Adrenal gland (tissue), 12 donors: ENCODE measurements around the gene LPIN1. TPM values are rescaled to one million over a fixed set of nuclear protein-coding genes. Genes with fewer than 3 reads are reported as not detected.

Source experiments
- DNase-seq, 7 donors: peaks; one replicate each; pipeline ENCODE4 v3.0.0-alpha.2; 2019 to 2020
- H3K27ac ChIP-seq, 5 donors: fragments of 200-600 bp; sonication (generic) in 4 of 5; 1 replicate in 3 of 5; 2 replicates in 2 of 5; pipeline versions ENCODE4 v1.5.1 to v1.8.0; 2016 to 2020; ENCODE audit warnings: mild to moderate bottlenecking in 1 of 5
- H3K27me3 ChIP-seq: fragments of 200-600 bp; 2 replicates; pipeline ENCODE4 v1.8.0; 2021
- H3K36me3 ChIP-seq, 2 donors: fragments of 200-600 bp; replicated peaks in 1 of 2; 1 replicate in 1 of 2; 2 replicates in 1 of 2; pipeline versions ENCODE4 v1.5.1 to v1.8.0; 2018 to 2022
- H3K4me1 ChIP-seq, 2 donors: fragments of 200-600 bp; replicated peaks in 1 of 2; 1 replicate in 1 of 2; 2 replicates in 1 of 2; pipeline versions ENCODE4 v1.5.1 to v1.8.0; 2018 to 2021
- H3K4me3 ChIP-seq, 4 donors: fragments of 200-600 bp; sonication (generic) in 3 of 4; one replicate each; pipeline ENCODE4 v1.5.1; 2016 to 2018
- H3K9me3 ChIP-seq, 3 donors: fragments of 200-600 bp; sonication (generic) in 1 of 3; replicated peaks in 1 of 3; 1 replicate in 2 of 3; 2 replicates in 1 of 3; pipeline versions ENCODE4 v1.5.1 to v1.8.0; 2016 to 2021
- POLR2A ChIP-seq, 2 donors: fragments of 450-650 bp; IDR thresholded peaks; one replicate each; pipeline ENCODE4 v1.6.1; 2017; ENCODE audit warnings: antibody characterized with exemption in 2 of 2, mild to moderate bottlenecking in 2 of 2, moderate library complexity in 1 of 2
- WGBS, 4 donors: extraction: QIAGEN DNeasy Blood & Tissue Kit in 2 of 4; methylation state at CpG; one replicate each; pipeline versions ENCODE4 v1.1.5 to v1.1.7; 2013 to 2017; 5-methylcytosine and 5-hydroxymethylcytosine counted together
- intact Hi-C, 2 donors: fragments of 100-400 bp; cut with DNase I; formaldehyde crosslinking; loops; one replicate each; pipeline versions ENCODE4 v1.14.1 to v1.15.0; 2022 to 2023
- polyA plus RNA-seq, 3 donors: library from polyadenylated mRNA; stranded (reverse); fragments of 200-250 nt in 2 of 3; fragments of 350-450 nt in 1 of 3; fragmentation: Illumina TruSeq in 1 of 3; extraction: RNeasy Lipid Tissue Mini Kit (QIAGEN cat#74804) in 1 of 3; gene quantifications; one replicate each; pipeline ENCODE4 v1.2.3, GENCODE V29; 2013 to 2014
- total RNA-seq, 9 donors: library from RNA; depleted of rRNA in 4 of 9; stranded (reverse); fragments of >200 nt in 4 of 9; fragments of 120-200 nt in 1 of 9; fragmentation: NEBNext Ultra II Directional in 1 of 9; extraction: Animal tissue kit (Norgen Biotek cat#: 25700) in 1 of 9; gene quantifications; one replicate each; pipeline versions ENCODE4 v1.1.0 to v1.2.4, GENCODE V29; 2013 to 2023
- TF ChIP-seq, protein P1 (sequence below), 6 experiments: fragments of 450-650 bp in 4 of 6; fragments of 200-600 bp in 2 of 6; sonication (generic) in 1 of 6; IDR thresholded peaks; 1 replicate in 5 of 6; 2 replicates in 1 of 6; pipeline versions ENCODE4 v1.5.1 to v1.8.0; 2016 to 2021; ENCODE audit warnings: antibody characterized with exemption in 6 of 6, mild to moderate bottlenecking in 2 of 6, moderate library complexity in 1 of 6
- donor health status: healthy with polysubstance abuse.
- donor health status: Bipolar disorder and iron deficiency.
- donor health status: DM: yes; HTN: yes; CAD: no.
- donor health status: DM: no; HTN: no; CAD: no.
- donor health status: DM: no; HTN: no; CAD: no.
- donor health status: DM: yes; HTN: yes; CAD: no.

Gene LPIN1
- total and polyA plus RNA-seq, 12 donors, result 17.0 to 58.5 (median 36.8) TPM

DNA sequence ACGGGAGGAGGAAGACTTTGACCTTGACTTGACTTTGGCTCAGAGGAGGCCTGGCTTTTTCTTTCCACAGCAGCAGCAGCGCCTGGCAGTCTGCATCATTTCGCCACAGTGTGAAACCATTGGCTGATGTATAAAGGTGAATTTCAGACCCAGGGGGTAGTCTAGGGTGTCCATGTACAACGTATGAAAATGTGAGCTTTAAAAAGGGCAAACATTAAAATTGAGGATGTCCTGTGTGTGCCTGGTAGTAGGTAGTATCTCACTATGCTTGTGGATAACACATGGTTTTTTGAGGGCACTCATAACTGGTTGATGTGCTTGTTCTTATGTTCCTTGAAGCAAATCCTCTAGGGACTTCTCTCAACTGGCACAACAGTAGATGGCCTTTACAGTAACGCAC lies 86.1 kb downstream of the LPIN1 start:
- intact Hi-C loops, result loop anchor here in 1 of 2 donors (5.0 kb wide), 1 partner anchor 1100 kb away; no protein-coding TSS in a partner anchor
- no peaks in the 10 kb centered on the region for H3K9me3 ChIP-seq
- no peak for DNase-seq
- 65 to 79% (median 77%) methylated on average over 5 of the region's 5 CpGs for WGBS, 4 donors
- no peak for TF ChIP-seq POLR2A (IDR thresholded peaks at IDR 0.05)
- TF ChIP-seq, protein P1, sequence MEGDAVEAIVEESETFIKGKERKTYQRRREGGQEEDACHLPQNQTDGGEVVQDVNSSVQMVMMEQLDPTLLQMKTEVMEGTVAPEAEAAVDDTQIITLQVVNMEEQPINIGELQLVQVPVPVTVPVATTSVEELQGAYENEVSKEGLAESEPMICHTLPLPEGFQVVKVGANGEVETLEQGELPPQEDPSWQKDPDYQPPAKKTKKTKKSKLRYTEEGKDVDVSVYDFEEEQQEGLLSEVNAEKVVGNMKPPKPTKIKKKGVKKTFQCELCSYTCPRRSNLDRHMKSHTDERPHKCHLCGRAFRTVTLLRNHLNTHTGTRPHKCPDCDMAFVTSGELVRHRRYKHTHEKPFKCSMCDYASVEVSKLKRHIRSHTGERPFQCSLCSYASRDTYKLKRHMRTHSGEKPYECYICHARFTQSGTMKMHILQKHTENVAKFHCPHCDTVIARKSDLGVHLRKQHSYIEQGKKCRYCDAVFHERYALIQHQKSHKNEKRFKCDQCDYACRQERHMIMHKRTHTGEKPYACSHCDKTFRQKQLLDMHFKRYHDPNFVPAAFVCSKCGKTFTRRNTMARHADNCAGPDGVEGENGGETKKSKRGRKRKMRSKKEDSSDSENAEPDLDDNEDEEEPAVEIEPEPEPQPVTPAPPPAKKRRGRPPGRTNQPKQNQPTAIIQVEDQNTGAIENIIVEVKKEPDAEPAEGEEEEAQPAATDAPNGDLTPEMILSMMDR (IDR thresholded peaks at IDR 0.05), result no peak
- H3K4me3 ChIP-seq, result no peak overlapping the region
- no peak overlapping the region for H3K27ac ChIP-seq
- H3K4me1 ChIP-seq, result peaks cover 21 to 29% of the 10 kb centered on the region in 2 donors
- H3K27me3 ChIP-seq, result no peaks in the 10 kb centered on the region
- H3K36me3 ChIP-seq, result no peaks in the 10 kb centered on the region

DNA sequence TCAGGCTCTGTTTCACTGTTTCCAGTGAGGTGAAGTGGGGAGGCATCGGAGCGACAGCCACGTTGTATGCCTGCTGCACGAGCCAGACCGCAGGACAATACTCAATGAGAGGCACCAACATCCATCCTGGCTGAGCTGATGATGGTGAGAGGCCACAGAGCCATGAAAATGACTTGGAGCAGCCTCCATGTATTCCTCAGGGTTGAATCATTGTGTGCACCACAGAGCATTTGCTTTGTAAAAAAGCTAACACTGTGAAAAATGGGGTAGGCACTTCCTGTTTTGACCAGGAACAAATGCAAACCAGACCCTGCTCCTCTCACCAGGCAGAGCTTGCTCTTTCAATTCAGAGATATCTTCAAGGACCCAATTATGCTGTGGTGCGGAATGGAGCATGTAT lies 87.2 kb downstream of the LPIN1 start:
- Histone ChIP-seq H3K27me3 (no peaks in the 10 kb centered on the region), H3K4me3 (no peak overlapping the region), H3K9me3 (no peaks in the 10 kb centered on the region), H3K27ac (no peak overlapping the region), H3K36me3 (no peaks in the 10 kb centered on the region), H3K4me1 (peaks cover 21 to 29% of the 10 kb centered on the region in 2 donors)
- intact Hi-C loops, result loop anchor here in 1 of 2 donors (5.0 kb wide), 1 partner anchor 1099 kb away; no protein-coding TSS in a partner anchor
- no peak for TF ChIP-seq POLR2A (IDR thresholded peaks at IDR 0.05)
- TF ChIP-seq, protein P1 (IDR thresholded peaks at IDR 0.05), result no peak
- 96 to 98% (median 97%) methylated on average over 6 of the region's 6 CpGs for WGBS, 4 donors
- DNase-seq, result peak in 1 of 7 donors; percentile 34

DNA sequence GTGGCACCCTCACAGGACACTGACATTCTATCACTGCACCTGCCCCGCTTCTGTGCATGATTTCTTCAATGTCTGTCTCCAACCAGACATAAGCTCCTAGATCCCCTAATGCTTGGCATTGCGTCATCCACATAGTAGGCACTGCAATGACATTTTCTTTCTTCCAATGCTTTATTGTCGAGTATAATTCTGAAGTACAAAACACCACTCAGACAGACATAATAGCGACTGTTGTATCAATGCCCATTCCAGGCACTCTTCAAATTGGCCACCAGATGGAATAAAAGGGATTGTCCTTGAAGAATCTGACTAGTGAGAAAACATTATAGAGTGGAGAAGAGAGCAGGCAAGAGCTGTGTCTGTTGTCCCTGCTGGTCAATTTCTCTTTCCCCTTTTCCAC lies 89.0 kb downstream of the LPIN1 start:
- Histone ChIP-seq H3K4me3 (no peak overlapping the region), H3K9me3 (no peaks in the 10 kb centered on the region), H3K27ac (no peak overlapping the region), H3K4me1 (peaks cover 5 to 13% of the 10 kb centered on the region in 2 donors), H3K36me3 (no peaks in the 10 kb centered on the region), H3K27me3 (no peaks in the 10 kb centered on the region)
- intact Hi-C loops, result no loop called here
- DNase-seq, result no peak
- TF ChIP-seq, protein P1 (IDR thresholded peaks at IDR 0.05), result peak in 2 of 6 experiments; percentile 8 to 9
- no peak for TF ChIP-seq POLR2A (IDR thresholded peaks at IDR 0.05)
- WGBS, 4 donors, result 90 to 94% (median 92%) methylated on average over 4 of the region's 4 CpGs

DNA sequence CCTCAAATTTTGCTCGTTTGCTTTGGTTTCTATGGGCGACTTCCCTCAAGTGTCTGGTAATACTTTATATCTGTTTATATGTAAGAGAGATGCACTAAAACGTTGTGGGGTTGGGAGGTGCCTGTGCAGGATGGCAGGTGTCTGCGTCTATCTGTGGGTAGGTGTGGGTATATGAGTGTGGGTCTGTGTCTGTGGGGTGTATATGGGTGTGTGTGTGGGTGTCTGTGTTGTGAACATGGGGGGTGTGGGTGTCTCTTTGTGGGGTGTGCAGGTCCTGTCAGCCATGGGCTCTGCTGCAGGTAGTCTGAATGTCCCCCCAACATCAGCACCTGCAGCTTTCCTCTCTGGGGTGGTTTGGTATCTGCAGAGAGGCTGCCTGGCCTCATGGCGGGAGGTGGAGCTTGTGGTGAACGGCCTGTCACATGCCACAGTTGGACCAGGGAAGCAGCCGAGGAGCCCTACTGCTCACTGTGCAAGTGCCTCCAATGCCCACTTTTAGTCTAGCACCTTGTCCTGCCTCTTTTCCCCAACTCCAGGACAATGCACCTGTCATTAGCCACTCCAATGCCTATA lies 90.3 kb downstream of the LPIN1 start:
- Histone ChIP-seq H3K27me3 (no peaks in the 10 kb centered on the region), H3K9me3 (no peaks in the 10 kb centered on the region), H3K36me3 (no peaks in the 10 kb centered on the region), H3K27ac (no peak overlapping the region), H3K4me1 (no peaks in the 10 kb centered on the region), H3K4me3 (no peak overlapping the region)
- WGBS, 4 donors, result 84 to 89% (median 87%) methylated on average over 6 to 7 of the region's 7 CpGs
- intact Hi-C loops, result no loop called here
- DNase-seq, result peak in 1 of 7 donors; percentile 23
- TF ChIP-seq POLR2A (IDR thresholded peaks at IDR 0.05), result no peak
- TF ChIP-seq, protein P1 (IDR thresholded peaks at IDR 0.05), result no peak
